ENCODE data around the gene IL21.
"Not testable (repeated sequence)": the region's sequence is repeated elsewhere in the genome, so short reads cannot be mapped to it uniquely, and the experiment has no call there.

The IL21 gene

DNA sequence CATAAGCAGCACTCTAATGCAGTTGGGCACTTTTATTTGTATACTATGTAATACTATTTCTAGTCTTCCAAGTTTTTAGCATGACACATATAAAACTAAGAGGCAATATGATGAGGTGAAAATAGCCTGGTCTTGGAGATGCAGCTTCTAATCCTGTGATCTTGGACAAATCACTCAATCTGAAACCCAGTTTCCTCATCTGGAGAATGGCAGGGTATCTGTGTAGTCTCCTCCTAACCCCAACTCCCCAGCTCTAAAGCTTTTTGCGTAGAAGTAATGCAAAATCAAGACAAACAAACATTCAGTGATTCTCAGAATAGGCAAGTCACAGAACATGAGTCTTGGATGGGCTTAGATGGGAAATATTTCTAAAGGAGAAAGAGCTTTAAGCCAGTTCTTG, 36.7 kb upstream of the IL21 start:
- TF ChIP-seq, protein P1, sequence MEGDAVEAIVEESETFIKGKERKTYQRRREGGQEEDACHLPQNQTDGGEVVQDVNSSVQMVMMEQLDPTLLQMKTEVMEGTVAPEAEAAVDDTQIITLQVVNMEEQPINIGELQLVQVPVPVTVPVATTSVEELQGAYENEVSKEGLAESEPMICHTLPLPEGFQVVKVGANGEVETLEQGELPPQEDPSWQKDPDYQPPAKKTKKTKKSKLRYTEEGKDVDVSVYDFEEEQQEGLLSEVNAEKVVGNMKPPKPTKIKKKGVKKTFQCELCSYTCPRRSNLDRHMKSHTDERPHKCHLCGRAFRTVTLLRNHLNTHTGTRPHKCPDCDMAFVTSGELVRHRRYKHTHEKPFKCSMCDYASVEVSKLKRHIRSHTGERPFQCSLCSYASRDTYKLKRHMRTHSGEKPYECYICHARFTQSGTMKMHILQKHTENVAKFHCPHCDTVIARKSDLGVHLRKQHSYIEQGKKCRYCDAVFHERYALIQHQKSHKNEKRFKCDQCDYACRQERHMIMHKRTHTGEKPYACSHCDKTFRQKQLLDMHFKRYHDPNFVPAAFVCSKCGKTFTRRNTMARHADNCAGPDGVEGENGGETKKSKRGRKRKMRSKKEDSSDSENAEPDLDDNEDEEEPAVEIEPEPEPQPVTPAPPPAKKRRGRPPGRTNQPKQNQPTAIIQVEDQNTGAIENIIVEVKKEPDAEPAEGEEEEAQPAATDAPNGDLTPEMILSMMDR (conservative IDR thresholded peaks at IDR 0.05; ENCODE audit: control insufficient read depth, insufficient read depth, low read depth, low read length) = no peak
- DNase-seq (ENCODE audit: low read depth) = no peak
- H3K4me3 ChIP-seq (ENCODE audit: control insufficient read depth, low read depth, low read length) = no peak overlapping the region

DNA sequence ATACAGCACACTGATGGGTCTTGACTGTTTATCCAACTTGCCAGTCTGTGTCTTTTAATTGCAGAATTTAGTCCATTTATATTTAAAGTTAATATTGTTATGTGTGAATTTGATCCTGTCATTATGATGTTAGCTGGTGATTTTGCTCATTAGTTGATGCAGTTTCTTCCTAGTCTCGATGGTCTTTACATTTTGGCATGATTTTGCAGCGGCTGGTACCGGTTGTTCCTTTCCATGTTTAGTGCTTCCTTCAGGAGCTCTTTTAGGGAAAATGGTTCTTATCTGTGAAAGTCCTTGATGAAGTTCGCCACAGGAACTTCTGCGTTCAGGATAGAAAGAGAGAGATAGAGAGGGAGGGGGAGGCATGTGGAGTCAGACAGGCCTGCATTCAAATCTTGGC, 35.7 kb upstream of the IL21 start:
- H3K4me3 ChIP-seq (ENCODE audit: control insufficient read depth, low read depth, low read length); DNase-seq (ENCODE audit: low read depth): not testable (repeated sequence)

DNA sequence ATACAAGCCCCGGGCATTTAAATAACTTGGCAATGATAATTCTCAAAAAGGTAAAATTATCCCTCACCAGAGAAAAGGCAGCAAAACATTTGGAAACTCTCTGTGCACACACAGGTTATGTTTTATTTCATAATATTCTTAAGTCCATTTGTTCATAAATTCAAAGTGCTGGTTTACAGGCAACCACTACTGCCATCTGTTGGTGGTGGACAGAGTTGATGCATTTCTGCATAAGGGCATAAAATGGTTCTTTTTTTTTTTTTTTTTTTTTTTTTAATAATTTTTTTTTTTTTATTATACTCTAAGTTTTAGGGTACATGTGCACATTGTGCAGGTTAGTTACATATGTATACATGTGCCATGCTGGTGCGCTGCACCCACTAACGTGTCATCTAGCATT, 31.5 kb upstream of the IL21 start:
- DNase-seq (ENCODE audit: low read depth) = peak; percentile 82
- TF ChIP-seq, protein P1 (conservative IDR thresholded peaks at IDR 0.05; ENCODE audit: control insufficient read depth, insufficient read depth, low read depth, low read length) = peak; percentile 80

DNA sequence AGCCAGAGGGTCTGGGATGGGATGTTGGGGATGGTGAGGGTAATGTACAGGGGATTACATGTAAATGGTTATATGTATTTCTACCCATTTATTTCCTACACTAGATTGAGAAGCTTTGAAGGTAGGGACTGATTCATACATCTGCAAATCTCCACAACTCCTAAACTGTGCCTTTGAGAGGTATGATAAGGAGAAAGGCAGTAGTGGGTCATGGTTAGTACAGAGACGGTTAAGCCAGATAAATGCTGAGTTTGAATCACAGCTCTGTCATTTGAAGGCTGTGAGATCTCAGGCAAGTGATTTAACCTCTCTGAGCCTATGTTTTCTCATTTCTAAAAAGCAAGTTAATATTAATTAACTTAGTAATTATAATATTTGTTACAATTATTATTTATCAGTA, 29.3 kb upstream of the IL21 start:
- DNase-seq (ENCODE audit: low read depth) = no peak
- H3K4me3 ChIP-seq (ENCODE audit: control insufficient read depth, low read depth, low read length) = no peak overlapping the region
- TF ChIP-seq, protein P1 (conservative IDR thresholded peaks at IDR 0.05; ENCODE audit: control insufficient read depth, insufficient read depth, low read depth, low read length) = no peak

More for the DNA sequence above, 31.5 kb upstream of the IL21 start:
- no peak overlapping the region for H3K4me3 ChIP-seq (ENCODE audit: control insufficient read depth, low read depth, low read length)

DNA sequence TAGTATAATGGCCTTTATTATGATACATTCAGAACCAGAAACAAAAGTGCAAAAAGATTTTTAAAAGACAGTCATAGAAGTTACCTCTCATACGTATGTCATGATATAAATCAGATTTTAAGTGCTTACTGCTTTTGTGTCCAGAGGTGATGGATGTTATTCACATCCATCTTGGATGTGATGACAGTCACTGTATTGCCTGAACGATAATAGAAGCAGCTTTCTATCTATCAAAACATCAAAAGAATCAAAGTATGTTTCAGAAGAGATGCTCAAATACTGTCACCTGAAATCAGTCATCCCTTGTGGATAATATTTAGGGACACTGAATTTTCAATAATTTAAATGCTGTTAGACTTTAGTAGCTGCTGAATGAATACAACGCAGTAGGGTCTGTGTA, 26.8 kb upstream of the IL21 start:
- no peak overlapping the region for H3K4me3 ChIP-seq (ENCODE audit: control insufficient read depth, low read depth, low read length)
- TF ChIP-seq, protein P1 (conservative IDR thresholded peaks at IDR 0.05; ENCODE audit: control insufficient read depth, insufficient read depth, low read depth, low read length) = no peak
- no peak for DNase-seq (ENCODE audit: low read depth)

DNA sequence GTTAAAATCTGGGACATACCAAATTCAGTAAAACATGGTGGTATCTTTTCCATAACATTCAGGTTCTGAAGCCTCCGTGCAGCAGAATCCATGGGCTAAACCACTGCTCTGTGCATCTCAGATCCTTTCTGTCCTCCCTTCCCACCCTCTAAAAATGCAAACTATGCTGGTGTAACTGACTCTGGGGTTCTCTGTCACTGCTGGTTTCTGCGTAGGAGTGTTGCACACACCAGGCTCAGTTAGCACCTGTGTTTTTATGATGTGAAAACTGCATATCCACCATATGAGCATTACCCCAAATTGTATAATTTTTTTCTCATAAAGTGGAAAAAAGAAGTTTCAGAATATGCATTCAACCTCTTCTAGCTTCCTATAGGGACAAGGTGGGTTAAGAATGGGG, 22.4 kb upstream of the IL21 start:
- DNase-seq (ENCODE audit: low read depth) = no peak
- TF ChIP-seq, protein P1 (conservative IDR thresholded peaks at IDR 0.05; ENCODE audit: control insufficient read depth, insufficient read depth, low read depth, low read length) = no peak
- H3K4me3 ChIP-seq (ENCODE audit: control insufficient read depth, low read depth, low read length) = no peak overlapping the region

DNA sequence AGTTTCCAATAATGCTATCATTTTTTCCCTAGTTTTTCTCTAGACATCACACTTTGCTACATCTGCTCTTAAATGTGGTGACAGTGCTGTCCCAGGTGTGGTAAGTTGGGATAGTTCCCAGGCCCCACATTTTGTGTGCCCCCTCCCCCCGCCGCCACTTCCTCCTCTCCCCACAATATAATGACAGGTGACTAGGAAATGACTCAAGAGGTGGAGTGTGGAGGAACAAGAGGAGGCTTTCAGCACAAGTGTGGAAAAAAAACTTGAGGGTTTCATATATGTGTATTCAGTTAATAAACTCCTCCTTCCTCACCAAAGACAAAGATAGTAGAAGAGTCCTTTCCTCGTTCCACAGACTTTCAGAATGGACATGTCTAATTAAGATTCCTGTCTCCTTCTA, 18.3 kb upstream of the IL21 start:
- TF ChIP-seq, protein P1 (conservative IDR thresholded peaks at IDR 0.05; ENCODE audit: control insufficient read depth, insufficient read depth, low read depth, low read length) = no peak
- no peak overlapping the region for H3K4me3 ChIP-seq (ENCODE audit: control insufficient read depth, low read depth, low read length)
- no peak for DNase-seq (ENCODE audit: low read depth)

Data from fibroblast of mammary gland (primary cell).